ENCODE results near the gene PRXL2B.

PRXL2B gene

DNA sequence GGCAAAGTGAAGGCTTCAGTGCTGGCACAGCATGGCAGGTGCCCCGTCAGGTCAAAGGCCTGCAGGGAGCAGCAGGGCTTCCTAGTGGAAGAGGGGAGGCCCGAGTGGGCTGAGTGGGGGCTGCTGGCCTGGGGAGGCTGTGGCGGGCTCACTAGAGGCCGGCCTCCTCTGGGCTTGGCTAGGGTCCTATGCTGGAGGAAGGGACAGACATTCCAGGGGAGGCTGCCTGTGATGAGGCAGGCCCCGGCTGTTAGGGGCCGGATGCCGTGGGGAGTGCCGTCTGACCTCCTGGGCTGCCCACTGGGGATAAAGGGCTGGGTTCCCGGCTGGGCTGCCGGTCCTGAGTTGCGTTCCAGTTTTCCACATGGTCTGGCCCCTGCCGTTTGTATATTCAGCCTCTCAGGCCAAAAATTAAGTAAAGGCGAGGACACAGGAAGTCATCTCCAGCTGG is 21.1 kb downstream of the PRXL2B start:
- Histone ChIP-seq H3K9ac (ENCODE audit: low read length) (no peak overlapping the region), H3K36me3 (replicated peaks; ENCODE audit: insufficient read depth, low read length) (no peaks in the 10 kb centered on the region), H3K79me2 (ENCODE audit: low read length) (no peaks in the 10 kb centered on the region), H3K4me1 (ENCODE audit: low read length) (no peaks in the 10 kb centered on the region), H4K20me1 (ENCODE audit: insufficient read depth, low read length) (no peaks in the 10 kb centered on the region), H3K4me2 (ENCODE audit: low read depth, low read length) (no peak overlapping the region), H2AFZ (ENCODE audit: low read length) (no peak overlapping the region), H3K27me3 (replicated peaks; ENCODE audit: insufficient read depth, low read length) (peaks cover 92% of the 10 kb centered on the region), H3K9me3 (replicated peaks; ENCODE audit: insufficient read depth, low read length) (no peaks in the 10 kb centered on the region), H3K4me3 (ENCODE audit: low read length) (no peak overlapping the region), H3F3A (ENCODE audit: insufficient read depth, low read length) (no peaks in the 10 kb centered on the region), H3K27ac (ENCODE audit: low read length) (no peak overlapping the region), H3K9me2 (replicated peaks; ENCODE audit: insufficient read depth, low read length) (no peaks in the 10 kb centered on the region)
- TF ChIP-seq EZH2 (optimal IDR thresholded peaks at IDR 0.05; ENCODE audit: low read depth, low read length) (no peak), EZH2phosphoT487 (IDR thresholded peaks at IDR 0.05; ENCODE audit: low read length) (no peak)
- TF ChIP-seq, protein P1, sequence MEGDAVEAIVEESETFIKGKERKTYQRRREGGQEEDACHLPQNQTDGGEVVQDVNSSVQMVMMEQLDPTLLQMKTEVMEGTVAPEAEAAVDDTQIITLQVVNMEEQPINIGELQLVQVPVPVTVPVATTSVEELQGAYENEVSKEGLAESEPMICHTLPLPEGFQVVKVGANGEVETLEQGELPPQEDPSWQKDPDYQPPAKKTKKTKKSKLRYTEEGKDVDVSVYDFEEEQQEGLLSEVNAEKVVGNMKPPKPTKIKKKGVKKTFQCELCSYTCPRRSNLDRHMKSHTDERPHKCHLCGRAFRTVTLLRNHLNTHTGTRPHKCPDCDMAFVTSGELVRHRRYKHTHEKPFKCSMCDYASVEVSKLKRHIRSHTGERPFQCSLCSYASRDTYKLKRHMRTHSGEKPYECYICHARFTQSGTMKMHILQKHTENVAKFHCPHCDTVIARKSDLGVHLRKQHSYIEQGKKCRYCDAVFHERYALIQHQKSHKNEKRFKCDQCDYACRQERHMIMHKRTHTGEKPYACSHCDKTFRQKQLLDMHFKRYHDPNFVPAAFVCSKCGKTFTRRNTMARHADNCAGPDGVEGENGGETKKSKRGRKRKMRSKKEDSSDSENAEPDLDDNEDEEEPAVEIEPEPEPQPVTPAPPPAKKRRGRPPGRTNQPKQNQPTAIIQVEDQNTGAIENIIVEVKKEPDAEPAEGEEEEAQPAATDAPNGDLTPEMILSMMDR (IDR thresholded peaks at IDR 0.05; ENCODE audit: low read length) = no peak
- DNase-seq = no peak

GRCh38 chr1:2609319-2610035 is 22.9 kb downstream of the PRXL2B start:
- DNase-seq = no peak
- H3K4me3 ChIP-seq (ENCODE audit: low read length) = no peak overlapping the region
- no peaks in the 10 kb centered on the region for H3F3A ChIP-seq (ENCODE audit: insufficient read depth, low read length)
- H3K4me1 ChIP-seq (ENCODE audit: low read length) = no peaks in the 10 kb centered on the region
- peaks cover 92% of the 10 kb centered on the region for H3K27me3 ChIP-seq (replicated peaks; ENCODE audit: insufficient read depth, low read length)
- H3K4me2 ChIP-seq (ENCODE audit: low read depth, low read length) = no peak overlapping the region
- no peak overlapping the region for H2AFZ ChIP-seq (ENCODE audit: low read length)
- no peaks in the 10 kb centered on the region for H3K36me3 ChIP-seq (replicated peaks; ENCODE audit: insufficient read depth, low read length)
- TF ChIP-seq, protein P1 (IDR thresholded peaks at IDR 0.05; ENCODE audit: low read length) = no peak
- TF ChIP-seq EZH2 (optimal IDR thresholded peaks at IDR 0.05; ENCODE audit: low read depth, low read length) = no peak
- no peak for TF ChIP-seq EZH2phosphoT487 (IDR thresholded peaks at IDR 0.05; ENCODE audit: low read length)
- no peak overlapping the region for H3K27ac ChIP-seq (ENCODE audit: low read length)
- no peak overlapping the region for H3K9ac ChIP-seq (ENCODE audit: low read length)
- no peaks in the 10 kb centered on the region for H4K20me1 ChIP-seq (ENCODE audit: insufficient read depth, low read length)
- H3K9me3 ChIP-seq (replicated peaks; ENCODE audit: insufficient read depth, low read length) = no peaks in the 10 kb centered on the region
- H3K79me2 ChIP-seq (ENCODE audit: low read length) = no peaks in the 10 kb centered on the region
- no peaks in the 10 kb centered on the region for H3K9me2 ChIP-seq (replicated peaks; ENCODE audit: insufficient read depth, low read length)

- Histone ChIP-seq H3K9me3 (replicated peaks; ENCODE audit: insufficient read depth, low read length) (no peaks in the 10 kb centered on the region), H3K9me2 (replicated peaks; ENCODE audit: insufficient read depth, low read length) (no peaks in the 10 kb centered on the region), H3K9ac (ENCODE audit: low read length) (no peak overlapping the region), H3K36me3 (replicated peaks; ENCODE audit: insufficient read depth, low read length) (no peaks in the 10 kb centered on the region), H3K27me3 (replicated peaks; ENCODE audit: insufficient read depth, low read length) (peaks cover 92% of the 10 kb centered on the region), H3K4me3 (ENCODE audit: low read length) (no peak overlapping the region), H4K20me1 (ENCODE audit: insufficient read depth, low read length) (no peaks in the 10 kb centered on the region), H3K4me2 (ENCODE audit: low read depth, low read length) (no peak overlapping the region), H3K27ac (ENCODE audit: low read length) (no peak overlapping the region), H3K4me1 (ENCODE audit: low read length) (no peaks in the 10 kb centered on the region), H2AFZ (ENCODE audit: low read length) (no peak overlapping the region), H3F3A (ENCODE audit: insufficient read depth, low read length) (no peaks in the 10 kb centered on the region), H3K79me2 (ENCODE audit: low read length) (no peaks in the 10 kb centered on the region)
- DNase-seq = no peak
- TF ChIP-seq, protein P1 (IDR thresholded peaks at IDR 0.05; ENCODE audit: low read length) = no peak
- TF ChIP-seq EZH2 (optimal IDR thresholded peaks at IDR 0.05; ENCODE audit: low read depth, low read length) = no peak
Observed at GRCh38 chr1:2610036-2610959, 23.7 kb downstream of the PRXL2B start.

All from MM.1S (cell line).